Measurements from ENCODE around the gene RALBP1.

- TF ChIP-seq CTCF (IDR thresholded peaks at IDR 0.05) (no peak), POLR2A (IDR thresholded peaks at IDR 0.05) (no peak)
Observed at GRCh38 chr18:9426753-9427152, 48.6 kb upstream of the RALBP1 start.
